HG03139 (cell line): ENCODE data around the gene MEIS2.

Experiments used
- ATAC-seq: cut with Tn5 transposase; IDR thresholded peaks from one replicate; pipeline ENCODE4 v1.9.1; 2021; ENCODE audit not compliant: unreplicated experiment

Gene MEIS2

DNA sequence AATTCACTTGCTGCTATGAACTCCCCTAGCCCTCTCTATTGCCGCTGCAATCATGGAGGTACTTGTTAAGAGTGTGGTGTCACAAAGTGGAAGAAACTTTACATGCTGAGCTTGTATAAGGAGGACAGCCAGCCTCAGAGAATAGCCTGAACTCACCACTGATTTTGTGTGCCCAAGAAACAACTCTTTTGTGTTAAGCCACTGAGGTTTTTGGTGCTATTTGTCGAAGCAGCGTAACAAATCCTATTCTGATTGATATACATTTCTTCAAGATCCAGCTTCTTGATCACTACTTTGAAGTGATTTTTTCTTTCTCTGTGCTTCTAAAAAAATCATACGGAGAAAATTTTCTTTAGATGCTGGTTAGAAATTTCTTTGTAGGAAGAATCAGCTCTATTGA is 132.4 kb downstream of the MEIS2 start:
- no peak for ATAC-seq

DNA sequence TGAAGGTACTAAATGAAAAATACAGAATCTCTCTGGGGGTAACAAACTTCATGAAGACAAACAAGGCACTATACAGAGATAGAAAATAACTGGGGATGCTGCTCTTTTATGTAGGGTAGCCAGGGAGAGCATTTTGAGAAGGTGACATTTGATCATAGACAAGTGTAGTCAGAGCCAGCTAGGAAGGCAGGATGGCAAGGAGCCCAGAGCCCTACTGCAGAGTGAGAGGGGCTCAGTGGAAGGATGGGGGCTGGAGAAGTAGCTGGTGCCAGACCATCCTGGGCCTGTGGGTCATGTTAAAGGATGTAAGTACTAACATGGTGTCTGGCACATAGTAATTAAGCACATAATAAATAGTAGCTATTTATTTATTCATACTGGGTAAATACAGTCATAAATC is 133.6 kb downstream of the MEIS2 start:
- ATAC-seq = no peak

DNA sequence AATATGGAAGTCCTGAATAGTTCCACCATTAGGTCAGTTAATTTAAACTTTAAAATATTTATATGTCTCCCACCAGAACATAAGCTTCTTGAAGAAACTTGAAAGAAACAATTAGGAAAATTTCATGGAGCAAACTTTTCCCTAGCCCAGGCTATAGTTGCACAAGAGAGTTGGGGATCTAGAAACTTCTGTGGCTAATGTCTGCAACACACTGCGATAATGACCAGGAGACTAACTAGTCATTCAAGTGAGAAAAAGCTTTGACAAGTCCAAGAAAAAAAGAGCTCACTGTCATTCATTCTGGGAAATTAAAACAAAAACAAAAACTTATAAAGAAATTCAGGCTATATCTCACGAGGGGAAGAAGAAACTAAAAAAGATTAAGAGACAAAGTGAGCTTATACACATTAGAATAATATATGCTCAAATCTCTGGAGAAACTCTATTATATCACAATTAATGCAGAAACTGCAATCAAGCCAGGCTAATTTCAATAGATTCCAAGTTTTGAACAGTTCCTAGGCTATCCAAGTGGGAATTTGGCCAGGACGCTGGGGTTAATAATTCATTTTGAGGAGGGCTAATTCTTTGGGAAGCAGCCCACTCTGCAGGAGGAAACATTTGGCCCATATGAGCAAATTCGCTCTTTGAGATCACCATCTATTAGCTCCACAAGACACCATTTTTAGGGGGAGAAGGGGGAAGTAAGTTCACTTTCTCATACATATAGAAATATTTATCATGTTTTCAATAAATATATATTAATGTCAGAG is 134.6 kb downstream of the MEIS2 start:
- no peak for ATAC-seq

DNA sequence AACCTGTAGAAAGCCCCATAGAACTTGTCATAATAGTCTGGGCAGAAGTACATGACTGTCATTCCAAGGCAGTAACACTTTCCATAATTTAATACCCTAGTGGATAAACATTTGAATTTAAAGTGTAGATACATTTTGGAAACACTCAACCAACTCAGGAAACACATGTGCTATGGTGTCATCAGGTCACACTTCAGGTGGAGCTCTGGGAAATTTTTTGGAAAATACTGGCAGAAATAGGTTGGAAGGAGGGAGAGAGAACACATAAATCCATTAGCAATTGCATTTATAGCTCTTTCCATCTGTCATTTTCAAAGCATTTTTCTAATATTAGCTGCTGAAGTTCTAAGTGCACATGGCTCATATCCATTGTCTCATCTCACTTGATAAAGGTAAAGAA is 135.7 kb downstream of the MEIS2 start:
- ATAC-seq = no peak

DNA sequence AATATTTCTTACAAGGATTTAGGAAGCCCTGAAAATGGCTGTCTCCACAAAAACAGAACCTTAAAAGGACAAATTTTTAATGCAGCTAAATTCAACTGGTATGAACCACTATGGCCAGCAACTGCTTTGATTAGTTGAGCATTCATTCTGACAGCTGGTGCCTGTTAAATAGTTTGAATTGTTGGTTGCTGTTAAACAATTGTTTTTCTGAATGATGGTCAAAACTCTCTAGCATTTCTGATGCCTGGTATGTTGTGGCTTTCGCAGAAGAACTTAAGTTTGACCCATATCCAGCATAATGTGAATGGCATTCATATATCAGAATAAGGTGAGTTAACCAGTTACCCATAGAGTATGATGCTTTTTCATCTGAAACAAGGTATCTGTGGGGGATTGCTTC is 138.4 kb downstream of the MEIS2 start:
- no peak for ATAC-seq

DNA sequence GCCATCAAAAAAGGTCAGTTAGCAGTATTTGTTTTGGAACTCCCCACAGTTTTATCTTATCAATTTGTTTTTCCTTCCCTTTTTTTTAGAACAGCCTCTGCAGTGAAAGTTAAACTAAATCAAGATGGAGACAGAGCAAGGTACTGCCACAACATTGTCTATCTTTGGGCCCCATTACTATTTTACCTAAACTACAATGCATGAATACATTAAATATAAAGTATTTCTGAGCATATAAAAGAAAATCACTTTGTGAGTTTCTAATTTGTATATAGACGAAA is 139.5 kb downstream of the MEIS2 start:
- ATAC-seq = no peak

DNA sequence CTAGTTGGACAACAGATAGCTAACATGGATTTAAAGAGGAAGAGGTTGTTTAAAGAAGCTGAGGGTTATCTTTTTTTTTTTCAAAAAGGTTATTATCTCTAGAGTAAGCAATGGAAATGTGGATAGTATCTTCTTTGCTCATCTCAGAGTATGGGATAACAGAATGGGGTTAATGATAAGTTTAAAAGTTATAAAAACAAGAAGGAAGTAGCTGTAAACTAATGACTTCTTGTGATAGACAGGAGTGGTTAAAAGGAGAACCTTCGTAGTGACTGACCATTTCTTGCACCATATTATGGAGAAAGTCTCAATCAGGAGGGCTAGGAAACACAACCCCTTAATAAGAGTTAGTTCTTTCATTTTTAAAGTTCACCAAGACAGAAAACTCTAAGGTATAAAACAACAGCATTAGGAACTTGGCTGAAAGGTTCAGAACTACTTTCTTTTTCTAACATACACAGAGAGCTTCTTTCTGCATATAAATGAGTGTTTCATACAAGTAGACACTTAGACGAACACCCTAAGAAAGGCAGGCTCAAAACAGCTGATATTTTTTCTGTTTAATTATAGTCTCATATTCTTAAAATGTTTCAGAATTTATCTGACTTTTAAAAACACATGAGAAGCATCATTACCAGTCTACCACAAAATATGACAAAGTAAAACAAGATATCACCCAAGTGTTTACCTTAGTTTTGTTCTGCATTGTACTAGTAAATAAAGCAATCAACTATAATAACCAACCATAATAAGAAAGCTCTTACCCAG is 140.0 kb downstream of the MEIS2 start:
- no peak for ATAC-seq

DNA sequence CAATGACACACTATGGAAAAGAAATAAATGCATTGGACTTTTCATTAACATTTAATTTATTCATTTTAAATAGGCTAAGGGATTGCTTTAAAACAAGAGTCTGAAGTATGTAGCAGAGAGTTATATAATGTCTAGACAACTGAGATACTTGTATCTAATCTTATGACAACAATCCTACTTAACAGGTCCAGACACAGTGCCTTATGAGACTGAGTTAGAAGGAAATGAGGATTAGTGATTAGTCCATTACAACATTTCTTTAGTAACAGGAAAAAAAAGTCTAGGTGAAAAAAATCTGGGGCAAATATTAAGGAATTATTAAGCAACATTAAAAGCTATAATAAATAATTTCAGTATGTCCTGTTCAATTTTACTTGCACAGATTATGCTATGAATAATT is 140.6 kb downstream of the MEIS2 start:
- ATAC-seq = no peak

DNA sequence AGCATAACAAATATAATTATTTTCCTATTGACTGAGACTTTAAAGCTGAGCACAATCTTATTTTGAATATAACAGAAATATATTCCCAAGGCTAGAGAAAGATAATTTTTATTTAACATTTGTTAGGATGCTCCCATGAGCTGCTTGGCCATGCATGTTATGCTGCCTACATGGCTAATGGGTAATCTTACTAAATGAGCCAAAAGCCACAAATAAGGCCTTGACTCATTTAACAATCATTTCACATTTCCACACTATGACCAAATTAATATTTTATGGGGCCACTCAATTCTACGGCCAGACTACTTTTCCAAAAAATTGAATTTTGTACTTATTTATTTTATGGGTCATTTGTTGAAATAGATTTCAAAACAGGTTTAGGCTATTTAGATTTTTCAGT is 141.7 kb downstream of the MEIS2 start:
- ATAC-seq = no peak

DNA sequence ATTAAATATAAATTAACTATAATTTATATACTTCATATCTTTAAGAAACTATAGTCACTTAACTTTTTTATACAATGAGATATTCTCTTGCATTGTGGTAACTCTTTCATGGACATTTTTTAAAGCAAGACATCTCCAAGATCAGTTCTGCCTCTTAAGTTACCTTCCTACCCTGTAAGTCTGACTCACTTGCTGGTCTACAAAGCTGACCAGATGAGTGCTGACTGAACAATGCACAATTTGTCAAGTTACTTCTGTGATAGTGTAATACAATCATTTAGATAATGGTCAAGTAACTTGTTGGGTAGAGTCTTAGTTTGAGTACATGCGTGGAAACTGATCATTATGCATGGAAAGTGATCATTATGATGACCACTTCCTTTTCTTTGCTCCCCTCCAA is 145.9 kb downstream of the MEIS2 start:
- ATAC-seq = no peak

DNA sequence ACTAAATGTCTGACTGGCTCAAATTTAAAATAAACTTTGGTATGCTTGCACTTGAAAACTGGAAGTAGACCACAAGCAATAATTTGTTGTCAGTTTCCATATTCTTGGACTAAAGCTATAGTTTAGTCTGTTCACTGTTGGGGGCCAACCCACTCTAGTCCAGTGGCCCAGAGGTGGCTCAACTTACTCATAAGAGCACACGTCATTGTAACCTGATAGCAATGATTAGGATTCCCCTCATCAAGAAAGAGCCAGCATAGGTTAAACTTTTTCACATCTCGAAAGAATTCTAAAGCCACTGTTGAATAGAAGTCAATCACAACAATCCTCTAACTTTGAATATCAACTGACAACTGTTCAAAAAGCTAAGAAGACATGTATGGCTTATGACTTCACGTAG is 147.0 kb downstream of the MEIS2 start:
- no peak for ATAC-seq

DNA sequence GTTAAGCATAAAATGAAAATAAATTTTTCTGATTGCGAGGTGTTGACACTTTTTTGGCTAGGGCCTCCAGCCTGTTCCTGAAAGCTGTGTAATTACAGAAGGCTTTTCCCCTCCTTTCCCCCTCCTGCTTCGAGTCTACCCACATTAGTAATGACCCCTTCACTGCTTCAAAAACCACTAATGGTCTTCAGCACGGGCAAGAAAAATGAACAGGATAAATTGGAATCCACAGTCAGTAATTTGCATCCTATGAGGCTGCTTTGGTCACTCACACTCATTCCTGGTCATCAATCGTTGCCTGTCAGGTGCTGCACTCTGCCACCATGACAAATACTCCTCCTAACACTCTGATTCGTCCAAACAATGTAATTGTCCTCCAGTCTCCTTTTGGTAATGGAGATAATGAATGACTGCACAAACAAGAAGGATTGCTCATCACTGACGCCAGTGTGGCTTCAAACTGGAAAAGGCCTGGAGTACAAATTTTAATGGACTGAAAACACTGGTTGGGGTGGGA is 148.6 kb downstream of the MEIS2 start:
- ATAC-seq = no peak

DNA sequence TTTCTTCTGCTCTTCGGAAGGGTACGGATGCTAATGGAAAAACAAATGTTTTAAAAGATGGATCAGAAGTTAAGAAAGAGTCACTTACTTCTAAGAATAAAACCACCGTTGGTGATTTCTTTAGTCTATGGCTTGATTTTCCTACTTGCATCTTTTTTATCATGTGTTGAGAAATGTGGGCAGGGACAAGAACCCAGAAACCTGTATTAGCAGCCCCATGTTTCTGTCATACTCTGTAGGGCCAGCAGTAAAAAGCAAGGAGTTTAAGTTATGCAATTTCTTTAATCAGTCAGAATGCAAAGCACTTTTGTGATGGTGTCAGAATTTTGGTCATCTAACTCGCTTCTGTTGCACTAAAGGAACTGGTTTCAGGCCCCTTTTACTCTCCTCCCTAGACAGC is 150.0 kb downstream of the MEIS2 start:
- ATAC-seq = no peak

DNA sequence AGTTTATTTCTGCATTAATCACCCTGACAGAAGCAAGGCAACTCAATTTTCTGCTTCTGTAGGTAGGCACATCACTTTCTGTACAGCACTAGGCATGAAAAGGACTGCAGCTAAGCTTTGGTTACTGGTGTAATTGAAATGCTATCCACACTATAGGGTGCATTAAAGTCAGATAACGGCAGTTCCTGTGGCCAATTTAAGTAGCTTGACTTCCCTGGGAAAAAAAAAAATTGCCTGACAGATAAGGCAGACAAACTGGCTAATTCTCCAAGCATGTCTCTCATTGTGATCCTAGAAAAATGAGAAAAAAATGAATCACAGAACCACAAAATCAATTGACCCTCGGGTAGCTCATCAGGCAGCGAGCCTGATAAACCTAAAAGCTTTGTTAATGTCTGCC is 151.4 kb downstream of the MEIS2 start:
- no peak for ATAC-seq

DNA sequence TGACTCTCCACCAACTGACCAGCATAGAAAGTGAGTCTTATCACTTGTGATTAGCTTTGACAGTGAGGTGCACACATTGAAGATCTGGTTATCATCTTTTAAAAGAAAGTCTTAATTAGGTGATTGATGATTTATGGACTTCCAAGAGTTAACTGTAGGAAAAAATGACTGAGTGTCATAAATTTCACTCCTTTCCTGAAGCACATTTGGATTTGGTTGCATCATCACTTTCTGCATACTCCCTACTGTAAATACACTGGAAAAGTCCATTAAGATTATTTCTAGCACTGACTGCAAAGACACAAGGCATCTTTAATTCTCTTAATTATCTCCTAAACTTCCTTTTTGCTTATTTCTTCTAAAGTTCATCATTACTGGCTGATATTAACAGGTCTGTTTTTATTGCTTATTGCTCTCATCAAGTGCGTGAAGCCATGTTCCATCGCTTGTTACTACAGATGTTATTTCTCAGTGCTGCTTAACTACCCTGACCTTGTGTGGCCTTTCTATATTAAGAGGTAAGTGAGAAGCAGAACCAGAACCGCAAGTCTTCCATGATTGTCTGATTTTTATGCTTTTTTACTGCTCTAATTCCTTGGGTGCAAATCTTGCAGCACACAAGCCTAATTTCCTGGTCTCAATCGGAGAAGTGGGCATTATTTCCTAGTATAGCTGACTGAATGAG is 153.2 kb downstream of the MEIS2 start:
- no peak for ATAC-seq

DNA sequence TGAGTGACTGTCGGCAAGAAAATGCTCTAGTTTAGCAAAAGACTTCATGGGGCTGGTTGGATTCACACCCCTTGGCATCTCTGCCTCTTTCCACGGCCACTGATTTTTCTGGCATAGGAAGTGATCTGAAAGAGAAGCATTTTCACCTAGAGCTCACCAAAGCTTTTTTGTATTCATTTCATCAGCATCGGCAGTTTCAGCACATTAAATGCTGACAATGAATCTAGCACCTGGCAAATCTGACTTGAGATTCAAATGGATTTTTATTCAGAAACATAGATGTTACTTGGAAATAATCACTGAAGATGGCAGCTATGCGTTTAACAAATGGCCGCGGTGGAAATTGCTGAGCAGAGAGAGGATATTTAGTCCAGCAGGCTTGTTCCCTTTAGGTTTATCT is 155.9 kb downstream of the MEIS2 start:
- no peak for ATAC-seq

DNA sequence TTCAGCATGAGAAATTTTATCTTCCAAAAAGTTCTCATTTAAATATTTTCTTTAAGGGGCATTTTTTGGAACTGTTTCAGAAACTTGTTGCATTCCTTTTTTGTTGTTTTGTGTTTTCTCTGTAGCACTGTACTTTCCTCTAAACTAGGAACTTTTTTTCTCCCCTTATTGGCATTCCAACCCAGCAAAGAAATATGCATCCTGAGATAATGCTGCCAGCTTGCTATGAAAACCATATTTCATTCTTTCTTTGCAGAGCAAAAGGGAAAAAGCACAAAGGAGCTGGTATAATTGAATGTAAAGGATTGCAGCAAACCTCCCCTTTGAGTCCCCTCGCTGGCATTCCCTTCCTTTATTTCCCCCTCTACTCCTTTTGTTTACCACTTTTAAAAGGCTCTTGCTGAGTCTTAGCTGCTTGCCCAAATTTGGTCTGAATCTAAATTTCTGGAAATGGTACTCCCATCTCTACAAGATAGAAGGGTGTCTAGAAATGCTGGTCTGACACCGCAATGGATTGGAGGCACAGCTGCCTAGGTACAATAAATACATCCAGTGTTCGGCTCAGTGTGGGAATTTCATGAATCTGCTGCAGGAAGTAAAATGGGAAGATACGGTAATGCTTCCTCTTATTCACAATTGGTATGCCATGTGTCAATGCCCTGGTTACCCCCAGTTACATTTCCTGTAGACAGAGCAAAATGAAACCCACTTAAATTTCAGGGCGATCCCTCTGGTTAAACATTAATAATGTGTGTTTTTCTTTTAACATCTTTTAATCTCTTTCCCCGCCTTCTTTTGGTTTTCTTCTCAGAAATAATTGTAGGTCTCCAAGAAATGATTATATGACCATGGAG is 156.6 kb downstream of the MEIS2 start:
- ATAC-seq = no peak

DNA sequence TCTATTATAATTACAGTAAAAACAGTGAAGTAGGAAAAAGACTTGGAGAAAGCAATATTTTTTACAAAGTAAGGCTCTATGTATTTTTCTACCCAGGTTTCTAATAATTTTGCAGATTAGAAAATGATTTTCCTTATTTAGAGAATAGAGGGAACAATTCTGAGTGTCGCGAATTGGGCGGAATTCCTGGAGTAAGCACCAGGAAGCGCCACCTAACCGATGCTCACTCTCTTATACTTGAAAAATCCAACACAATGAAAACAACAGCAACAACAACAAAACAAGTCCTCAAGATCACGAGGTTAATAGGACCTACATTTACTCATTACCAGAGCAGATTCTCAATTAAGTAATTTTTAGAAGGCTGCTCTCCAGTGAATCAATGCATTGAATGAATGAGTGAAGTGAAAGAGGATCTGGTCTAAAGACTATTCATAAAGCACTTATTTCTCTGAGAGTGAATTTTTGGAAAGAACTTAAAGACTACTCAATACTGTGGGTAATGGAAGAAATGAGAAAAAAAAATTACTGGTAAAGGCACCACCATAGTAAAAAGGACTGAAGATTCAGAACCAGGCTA is 158.0 kb downstream of the MEIS2 start:
- no peak for ATAC-seq

DNA sequence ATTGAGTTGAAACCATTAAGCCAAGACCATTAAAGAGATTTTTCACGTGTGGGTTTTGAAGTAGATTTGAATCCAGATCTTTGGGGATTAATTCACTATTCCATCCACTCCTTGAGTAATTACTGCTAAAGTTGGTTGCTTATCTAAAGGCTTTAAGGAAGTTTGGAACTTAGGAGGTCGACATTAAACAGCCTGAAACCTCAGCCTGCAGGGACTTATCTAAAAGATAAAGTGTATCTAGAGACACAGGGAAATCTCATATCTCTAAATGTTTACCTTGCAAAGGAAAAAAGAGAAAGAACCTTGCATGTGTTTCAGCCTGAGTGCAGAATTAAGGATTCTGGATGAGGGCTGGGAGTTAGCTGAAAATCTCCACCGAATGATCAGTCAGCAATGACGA is 158.6 kb downstream of the MEIS2 start:
- no peak for ATAC-seq

DNA sequence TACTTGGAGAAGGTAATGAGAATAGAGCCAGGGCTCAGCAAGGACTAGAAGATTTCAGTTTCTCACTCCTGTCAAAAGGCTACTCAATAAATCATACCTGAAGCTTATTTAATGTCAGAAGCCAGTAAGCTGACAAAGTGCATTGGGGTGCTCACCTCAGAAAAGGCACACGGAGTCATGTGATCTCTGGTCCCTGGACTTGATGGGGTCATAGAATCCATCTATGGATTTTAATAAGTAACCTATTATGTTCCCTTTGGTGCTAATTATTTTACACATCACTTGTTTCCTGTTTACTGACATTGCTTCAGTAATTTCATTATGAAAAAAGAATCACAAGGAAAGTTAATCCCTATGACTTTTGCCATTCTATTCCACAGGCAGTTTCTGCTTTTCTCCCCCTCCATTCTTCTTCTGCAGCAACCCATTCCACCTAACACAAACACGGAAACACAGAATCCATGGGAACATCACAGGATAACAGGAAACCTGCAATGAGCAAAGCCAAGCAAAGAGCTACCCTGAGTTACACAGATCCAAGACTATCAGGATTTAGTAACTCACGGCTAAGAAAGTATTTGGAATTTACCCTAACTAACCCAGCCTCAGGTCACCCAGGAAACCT is 159.6 kb downstream of the MEIS2 start:
- ATAC-seq = no peak
